ENCODE results near the gene DUSP15. TPM values are rescaled to one million over a fixed set of nuclear protein-coding genes. Genes with fewer than 3 reads are reported as not detected.

The DUSP15 gene
- total and polyA plus RNA-seq, 7 donors = 0.60 to 2.6 (median 1.7) TPM; not detected in 2

DNA sequence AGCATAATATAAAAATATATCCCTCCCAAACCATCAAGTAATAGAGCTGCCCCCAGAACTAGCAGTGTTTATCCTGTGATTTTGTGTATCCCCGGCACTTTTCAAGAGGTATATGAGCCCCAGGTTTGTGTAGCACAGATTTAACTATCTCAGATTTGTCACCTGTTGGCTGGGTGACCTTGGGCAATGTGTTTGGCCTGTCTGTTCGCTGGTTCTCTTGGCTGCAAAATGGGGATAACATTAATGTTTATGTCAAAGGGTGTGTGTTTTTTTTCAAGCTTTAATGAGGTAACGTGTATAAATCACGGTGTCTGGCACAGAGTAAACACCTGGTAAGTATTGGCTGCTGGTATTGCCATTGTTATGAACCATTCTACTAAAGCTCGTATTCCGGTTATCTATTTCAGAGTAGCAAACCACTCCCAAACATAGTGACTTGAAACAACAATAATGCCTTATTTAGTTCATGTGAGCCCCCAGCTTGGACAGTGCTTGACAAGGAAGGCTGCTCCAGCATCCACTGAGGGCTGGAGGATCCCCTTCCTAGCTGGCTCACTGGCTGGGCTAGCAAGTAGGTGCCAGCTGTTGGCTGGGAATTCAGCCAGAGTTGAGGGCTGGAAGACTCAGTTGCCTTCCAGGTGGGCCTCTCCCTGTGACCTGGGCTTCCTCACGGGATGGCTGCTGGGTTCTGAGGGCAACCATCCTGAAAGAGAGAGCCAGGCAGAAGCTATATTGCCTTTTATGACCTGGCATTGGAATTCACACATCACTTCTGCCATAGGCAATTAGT, 45.4 kb upstream of the DUSP15 start:
- no peaks in the 10 kb centered on the region for H3K36me3 ChIP-seq
- intact Hi-C loops (cut with DNase I) = no loop called here
- WGBS, 2 donors = 31 to 55% methylated on average over 7 of the region's 7 CpGs

DNA sequence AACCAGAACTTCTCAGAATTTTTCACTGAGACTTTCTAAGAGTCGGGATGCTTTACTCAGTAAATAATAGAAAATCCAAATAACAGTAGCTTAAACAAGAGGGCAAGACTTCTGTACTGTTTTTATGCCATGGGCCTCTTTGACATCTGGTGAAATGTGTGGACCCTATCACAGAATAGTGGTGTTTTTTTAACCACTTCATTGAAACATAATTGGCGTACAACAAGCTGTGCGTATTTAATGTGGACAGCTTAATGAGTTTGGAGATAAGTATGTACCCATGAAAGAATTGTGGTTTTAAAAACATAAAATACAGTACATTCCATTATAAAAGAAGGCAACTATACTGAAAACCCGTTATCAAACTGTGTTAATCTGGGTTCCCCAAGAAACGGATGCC, 43.8 kb upstream of the DUSP15 start:
- DNase-seq = no peak
- TF ChIP-seq, protein P1, sequence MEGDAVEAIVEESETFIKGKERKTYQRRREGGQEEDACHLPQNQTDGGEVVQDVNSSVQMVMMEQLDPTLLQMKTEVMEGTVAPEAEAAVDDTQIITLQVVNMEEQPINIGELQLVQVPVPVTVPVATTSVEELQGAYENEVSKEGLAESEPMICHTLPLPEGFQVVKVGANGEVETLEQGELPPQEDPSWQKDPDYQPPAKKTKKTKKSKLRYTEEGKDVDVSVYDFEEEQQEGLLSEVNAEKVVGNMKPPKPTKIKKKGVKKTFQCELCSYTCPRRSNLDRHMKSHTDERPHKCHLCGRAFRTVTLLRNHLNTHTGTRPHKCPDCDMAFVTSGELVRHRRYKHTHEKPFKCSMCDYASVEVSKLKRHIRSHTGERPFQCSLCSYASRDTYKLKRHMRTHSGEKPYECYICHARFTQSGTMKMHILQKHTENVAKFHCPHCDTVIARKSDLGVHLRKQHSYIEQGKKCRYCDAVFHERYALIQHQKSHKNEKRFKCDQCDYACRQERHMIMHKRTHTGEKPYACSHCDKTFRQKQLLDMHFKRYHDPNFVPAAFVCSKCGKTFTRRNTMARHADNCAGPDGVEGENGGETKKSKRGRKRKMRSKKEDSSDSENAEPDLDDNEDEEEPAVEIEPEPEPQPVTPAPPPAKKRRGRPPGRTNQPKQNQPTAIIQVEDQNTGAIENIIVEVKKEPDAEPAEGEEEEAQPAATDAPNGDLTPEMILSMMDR (IDR thresholded peaks at IDR 0.05) = no peak
- TF ChIP-seq POLR2AphosphoS5 (IDR thresholded peaks at IDR 0.05) = no peak
- TF ChIP-seq POLR2A (IDR thresholded peaks at IDR 0.05) = no peak
- TF ChIP-seq EP300 (IDR thresholded peaks at IDR 0.05) = no peak
- no peaks in the 10 kb centered on the region for H3K9me3 ChIP-seq
- H3K4me3 ChIP-seq = no peak overlapping the region
- peaks cover 0 to 11% (median 4%) of the 10 kb centered on the region in 4 donors for H3K4me1 ChIP-seq
- intact Hi-C loops (cut with DNase I) = no loop called here
- no peaks in the 10 kb centered on the region for H3K36me3 ChIP-seq
- H3K27ac ChIP-seq = no peak overlapping the region
- no peaks in the 10 kb centered on the region for H3K27me3 ChIP-seq
- WGBS, 2 donors = 76 to 82% methylated on average over 5 of the region's 5 CpGs

More for the DNA sequence above, 45.4 kb upstream of the DUSP15 start:
- Histone ChIP-seq H3K4me1 (peaks cover 0 to 11% (median 4%) of the 10 kb centered on the region in 4 donors), H3K27me3 (peaks cover 0 to 6% (median 0%) of the 10 kb centered on the region in 3 donors), H3K27ac (no peak overlapping the region), H3K4me3 (no peak overlapping the region), H3K9me3 (no peaks in the 10 kb centered on the region)
- TF ChIP-seq EP300 (IDR thresholded peaks at IDR 0.05) (no peak), POLR2A (IDR thresholded peaks at IDR 0.05) (no peak), POLR2AphosphoS5 (IDR thresholded peaks at IDR 0.05) (no peak)
- TF ChIP-seq, protein P1 (IDR thresholded peaks at IDR 0.05) = no peak
- DNase-seq = no peak

DNA sequence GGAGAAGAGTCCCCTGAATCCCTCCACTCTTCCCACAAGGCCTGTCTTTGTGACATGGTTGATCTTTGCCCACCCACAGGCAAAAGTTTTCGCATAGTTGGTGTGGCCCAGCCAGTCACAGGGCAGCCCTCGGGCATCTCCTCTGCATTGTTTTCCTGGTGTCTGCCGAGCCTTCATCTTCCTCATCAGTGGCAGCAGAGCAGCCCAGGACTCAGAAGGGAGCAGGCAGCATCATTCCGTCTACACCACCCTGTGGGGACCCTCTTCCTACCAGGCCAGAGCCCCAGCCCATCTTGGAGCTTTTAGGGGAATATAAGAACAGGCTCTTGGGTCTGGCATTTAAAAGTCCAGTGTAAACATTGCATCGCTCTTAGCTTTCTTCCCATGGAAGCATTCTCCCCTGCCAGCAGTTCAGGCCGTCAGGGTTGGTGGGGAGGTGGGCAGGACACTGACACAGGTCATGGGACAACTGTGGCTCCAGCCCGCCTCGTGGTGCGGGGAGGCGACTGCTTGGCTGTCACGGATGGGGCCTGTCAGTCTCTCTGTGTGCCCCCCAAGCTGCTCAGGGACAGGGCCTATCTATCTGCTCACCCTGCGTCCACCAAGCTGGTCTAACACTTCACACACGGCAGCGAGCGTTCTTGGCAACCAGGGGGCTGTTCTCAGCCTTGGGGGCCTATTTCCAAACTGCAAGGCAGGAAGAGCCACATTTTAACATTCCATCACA, 43.3 kb upstream of the DUSP15 start:
- peak; percentile 36 for DNase-seq

DNA sequence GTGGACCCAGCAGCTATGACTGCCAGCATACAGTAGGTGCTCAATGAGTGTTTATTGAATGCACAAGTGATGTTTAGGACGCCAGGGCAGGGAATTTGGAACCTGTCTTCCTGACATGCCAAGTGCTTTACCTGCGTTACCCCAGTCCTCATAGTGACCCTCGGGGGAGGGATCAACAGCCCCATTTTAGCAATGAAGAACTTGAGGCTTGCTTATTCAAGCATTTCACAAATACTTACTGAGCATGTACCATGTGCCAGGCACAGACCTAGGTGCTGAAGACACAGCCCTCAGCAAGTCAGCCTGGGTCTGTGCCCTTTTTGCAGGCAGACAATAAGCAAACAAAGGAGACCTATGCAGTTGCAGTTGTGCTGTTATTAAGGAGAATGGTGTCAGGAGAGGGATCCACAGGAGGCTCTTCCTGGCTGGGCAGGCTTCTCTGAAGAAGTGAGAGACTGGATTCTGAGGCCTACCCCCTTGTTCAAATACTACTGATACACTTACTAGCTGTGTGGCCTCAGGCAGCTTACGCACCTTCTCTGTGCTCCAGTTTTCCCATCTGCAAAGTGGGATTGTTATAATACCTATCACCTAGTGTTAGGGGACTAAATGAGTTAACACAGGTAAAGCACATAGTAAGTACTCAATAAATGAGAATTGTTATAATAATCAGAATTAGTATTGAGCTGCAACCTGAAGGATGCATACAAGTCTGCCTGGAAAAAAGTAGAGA, 39.9 kb upstream of the DUSP15 start:
- DNase-seq = peak; percentile 1
- no peaks in the 10 kb centered on the region for H3K27me3 ChIP-seq
- intact Hi-C loops (cut with DNase I) = no loop called here
- no peak overlapping the region for H3K27ac ChIP-seq
- no peaks in the 10 kb centered on the region for H3K4me1 ChIP-seq
- no peak overlapping the region for H3K4me3 ChIP-seq
- H3K9me3 ChIP-seq = no peaks in the 10 kb centered on the region
- 84 to 89% methylated on average over 4 of the region's 4 CpGs for WGBS, 2 donors
- no peak for TF ChIP-seq EP300 (IDR thresholded peaks at IDR 0.05)
- no peak for TF ChIP-seq POLR2AphosphoS5 (IDR thresholded peaks at IDR 0.05)
- TF ChIP-seq, protein P1 (IDR thresholded peaks at IDR 0.05) = no peak
- TF ChIP-seq POLR2A (IDR thresholded peaks at IDR 0.05) = no peak
- H3K36me3 ChIP-seq = no peaks in the 10 kb centered on the region

More for the DNA sequence above, 43.3 kb upstream of the DUSP15 start:
- WGBS, 2 donors = 80 to 83% methylated on average over 15 of the region's 15 CpGs
- Histone ChIP-seq H3K36me3 (no peaks in the 10 kb centered on the region), H3K9me3 (no peaks in the 10 kb centered on the region), H3K4me1 (peaks cover 0 to 11% (median 4%) of the 10 kb centered on the region in 4 donors), H3K27ac (no peak overlapping the region), H3K27me3 (no peaks in the 10 kb centered on the region), H3K4me3 (no peak overlapping the region)
- intact Hi-C loops (cut with DNase I) = no loop called here
- no peak for TF ChIP-seq EP300 (IDR thresholded peaks at IDR 0.05)
- TF ChIP-seq POLR2A (IDR thresholded peaks at IDR 0.05) = no peak
- no peak for TF ChIP-seq POLR2AphosphoS5 (IDR thresholded peaks at IDR 0.05)

Data from sigmoid colon (tissue), 7 donors.